ENCODE data around the gene ZNF148.

GRCh38 chr3:125306620-125307019 is 68.5 kb downstream of the ZNF148 start:
- no peak for TF ChIP-seq CTCF (IDR thresholded peaks at IDR 0.05)
- no peak for TF ChIP-seq POLR2A (IDR thresholded peaks at IDR 0.05)
